Fibroblast of lung (primary cell): ENCODE results near the gene LRRC49. TPM values are rescaled to one million over a fixed set of nuclear protein-coding genes. Genes with fewer than 3 reads are reported as not detected.

Experiments
- DNase-seq, 2 donors: peaks; one replicate each; pipeline versions ENCODE4 v3.0.0 to v3.0.0-alpha.2; 2010; ENCODE audit warnings: low read depth in 2 of 2
- H2AFZ ChIP-seq: 2 replicates; pipeline ENCODE4 v1.5.1; 2012; ENCODE audit warnings: low read length, control low read depth, inconsistent platforms
- H3K27ac ChIP-seq: 2 replicates; pipeline ENCODE4 v1.5.1; 2011; ENCODE audit warnings: low read length, control low read depth; ENCODE audit not compliant: insufficient read depth
- H3K27me3 ChIP-seq: 2 replicates; pipeline ENCODE4 v1.5.1; 2011; ENCODE audit warnings: mild to moderate bottlenecking, low read length; ENCODE audit not compliant: control insufficient read depth, insufficient read depth
- H3K36me3 ChIP-seq: 2 replicates; pipeline ENCODE4 v1.5.1; 2011; ENCODE audit warnings: low read length; ENCODE audit not compliant: control insufficient read depth, insufficient read depth
- H3K4me1 ChIP-seq: 2 replicates; pipeline ENCODE4 v1.5.1; 2011; ENCODE audit warnings: low read length; ENCODE audit not compliant: control insufficient read depth, insufficient read depth; ENCODE audit errors: extremely low read depth
- H3K4me2 ChIP-seq: 2 replicates; pipeline ENCODE4 v1.5.1; 2011; ENCODE audit warnings: low read length, control low read depth; ENCODE audit not compliant: insufficient read depth; ENCODE audit errors: extremely low read depth
- H3K4me3 ChIP-seq, 4 experiments: fragments of 200-600 bp in 1 of 4; sonication (generic) in 1 of 4; replicated peaks in 1 of 4; 2 replicates each; pipeline ENCODE4 v1.5.1; 2011 to 2016; ENCODE audit warnings: low read length in 4 of 4, low read depth in 3 of 4, mild to moderate bottlenecking in 3 of 4, control low read depth in 2 of 4, inconsistent platforms in 1 of 4, mixed read lengths in 1 of 4; ENCODE audit not compliant: insufficient read depth in 1 of 4; ENCODE audit errors: control extremely low read depth in 1 of 4
- H3K79me2 ChIP-seq: 2 replicates; pipeline ENCODE4 v1.5.1; 2012; ENCODE audit warnings: mild to moderate bottlenecking, low read length, inconsistent platforms; ENCODE audit not compliant: control insufficient read depth, insufficient read depth
- H3K9ac ChIP-seq: 2 replicates; pipeline ENCODE4 v1.5.1; 2011; ENCODE audit warnings: mild to moderate bottlenecking, low read length, control low read depth; ENCODE audit not compliant: insufficient read depth
- H3K9me3 ChIP-seq: 2 replicates; pipeline ENCODE4 v1.5.1; 2012; ENCODE audit warnings: low read depth, low read length; ENCODE audit not compliant: control insufficient read depth, insufficient read depth
- H4K20me1 ChIP-seq: 2 replicates; pipeline ENCODE4 v1.5.1; 2011; ENCODE audit warnings: low read length; ENCODE audit not compliant: control insufficient read depth, insufficient read depth; ENCODE audit errors: extremely low read depth
- CTCF ChIP-seq, 2 donors: IDR thresholded peaks in 1 of 2; conservative IDR thresholded peaks in 1 of 2; 1 replicate in 1 of 2; 2 replicates in 1 of 2; pipeline ENCODE4 v1.5.1; 2011 to 2012; ENCODE audit warnings: low read length in 2 of 2, control low read depth in 1 of 2, inconsistent platforms in 1 of 2, low read depth in 1 of 2, mild to moderate bottlenecking in 1 of 2
- EZH2 ChIP-seq: IDR thresholded peaks from 2 replicates; pipeline ENCODE4 v1.5.1; 2012; ENCODE audit warnings: low read length, control low read depth, mild to moderate bottlenecking; ENCODE audit errors: missing control alignments
- polyA plus RNA-seq, 2 donors: library from polyadenylated mRNA; depleted of rRNA in 1 of 2; stranded (reverse) in 1 of 2; unstranded in 1 of 2; fragments of >200 nt; gene quantifications; 2 replicates each; pipeline ENCODE4 v1.2.1, GENCODE V29; 2011 to 2012; ENCODE audit warnings: missing spikeins in 1 of 2
- total RNA-seq: library from RNA; depleted of rRNA; stranded (reverse); fragments of >200 nt; gene quantifications from 2 replicates; pipeline ENCODE4 v1.2.1, GENCODE V29; 2014

LRRC49 gene
- total and polyA plus RNA-seq, 2 donors (not counting 1 experiment from before 2014, with no cell fraction given): 10.0 to 31.5 TPM

GRCh38 chr15:70852501-70853317, 39.9 kb upstream of the LRRC49 start:
- no peak overlapping the region for H2AFZ ChIP-seq
- peaks cover 5% of the 10 kb centered on the region for H3K36me3 ChIP-seq
- peak overlapping the region; percentile 60 to 97 (median 88) for H3K4me3 ChIP-seq
- H3K9me3 ChIP-seq: no peaks in the 10 kb centered on the region
- H3K27me3 ChIP-seq: no peaks in the 10 kb centered on the region
- H4K20me1 ChIP-seq: no peaks in the 10 kb centered on the region
- no peak for TF ChIP-seq EZH2
- TF ChIP-seq CTCF (conservative IDR thresholded peaks at IDR 0.05 in 1 of 2, IDR thresholded peaks at IDR 0.05 in 1 of 2; ENCODE audit: low read depth in 1 of 2, low read length in 2 of 2): no peak
- peak overlapping the region; percentile 90 for H3K27ac ChIP-seq
- peak overlapping the region; percentile 90 for H3K9ac ChIP-seq
- peaks cover 27% of the 10 kb centered on the region for H3K4me1 ChIP-seq
- peaks cover 52% of the 10 kb centered on the region for H3K79me2 ChIP-seq
- peak overlapping the region; percentile 83 for H3K4me2 ChIP-seq
- DNase-seq: peak; percentile 61 to 70

- Histone ChIP-seq H3K4me1 (peaks cover 29% of the 10 kb centered on the region), H3K79me2 (peaks cover 48% of the 10 kb centered on the region), H3K4me3 (peak overlapping the region; percentile 60 to 97 (median 88)), H3K9me3 (no peaks in the 10 kb centered on the region), H3K27ac (peak overlapping the region; percentile 90), H4K20me1 (no peaks in the 10 kb centered on the region), H3K9ac (peak overlapping the region; percentile 90), H3K36me3 (peaks cover 5% of the 10 kb centered on the region), H2AFZ (no peak overlapping the region), H3K4me2 (peak overlapping the region; percentile 83), H3K27me3 (no peaks in the 10 kb centered on the region)
- TF ChIP-seq EZH2: no peak
- TF ChIP-seq CTCF (conservative IDR thresholded peaks at IDR 0.05 in 1 of 2, IDR thresholded peaks at IDR 0.05 in 1 of 2; ENCODE audit: low read depth in 1 of 2, low read length in 2 of 2): no peak
- peak; percentile 62 to 64 for DNase-seq
These were observed 39.2 kb upstream of the LRRC49 start for GRCh38 chr15:70853318-70853972.

GRCh38 chr15:70853973-70854665, 38.5 kb upstream of the LRRC49 start, which contains the start of gene LARP6:
Gene LARP6, minus strand, starts transcription at chr15:70854157. Its CDS starts 69 bp downstream, at chr15:70854088.
- H3K4me1 ChIP-seq: peaks cover 29% of the 10 kb centered on the region
- DNase-seq: peak; percentile 37 to 49

More at GRCh38 chr15:70853973-70854665, 38.5 kb upstream of the LRRC49 start, which contains the start of gene LARP6:
- Histone ChIP-seq H3K27me3 (no peaks in the 10 kb centered on the region), H3K4me3 (peak within 1 kb of the TSS; percentile 60 to 97 (median 88)), H3K9ac (peak within 1 kb of the TSS; percentile 90), H3K27ac (peak within 1 kb of the TSS; percentile 90), H2AFZ (peak within 1 kb of the TSS; percentile 1), H4K20me1 (no peaks in the 10 kb centered on the region), H3K4me2 (peak within 1 kb of the TSS; percentile 95), H3K9me3 (no peaks in the 10 kb centered on the region), H3K79me2 (peaks cover 46% of the 10 kb centered on the region), H3K36me3 (peaks cover 5% of the 10 kb centered on the region)
- no peak for TF ChIP-seq EZH2
- no peak for TF ChIP-seq CTCF (conservative IDR thresholded peaks at IDR 0.05 in 1 of 2, IDR thresholded peaks at IDR 0.05 in 1 of 2; ENCODE audit: low read depth in 1 of 2, low read length in 2 of 2)
